CD4-positive, alpha-beta T cell treated with Interleukin-12 subunit alpha and Interleukin-12 subunit beta, for 1 hour (primary cell): Measurements from ENCODE around the gene DSCAML1.

Experiments
- DNase-seq: peaks from one replicate; pipeline ENCODE4 v3.0.0-alpha.2; 2020

Gene DSCAML1

GRCh38 chr11:117511483-117511930, 285.5 kb downstream of the DSCAML1 start:
- no peak for DNase-seq

GRCh38 chr11:117510646-117511045, 286.4 kb downstream of the DSCAML1 start:
- no peak for DNase-seq

GRCh38 chr11:117509543-117509942, 287.5 kb downstream of the DSCAML1 start:
- no peak for DNase-seq

GRCh38 chr11:117506971-117507370, 290.0 kb downstream of the DSCAML1 start:
- no peak for DNase-seq

DNA sequence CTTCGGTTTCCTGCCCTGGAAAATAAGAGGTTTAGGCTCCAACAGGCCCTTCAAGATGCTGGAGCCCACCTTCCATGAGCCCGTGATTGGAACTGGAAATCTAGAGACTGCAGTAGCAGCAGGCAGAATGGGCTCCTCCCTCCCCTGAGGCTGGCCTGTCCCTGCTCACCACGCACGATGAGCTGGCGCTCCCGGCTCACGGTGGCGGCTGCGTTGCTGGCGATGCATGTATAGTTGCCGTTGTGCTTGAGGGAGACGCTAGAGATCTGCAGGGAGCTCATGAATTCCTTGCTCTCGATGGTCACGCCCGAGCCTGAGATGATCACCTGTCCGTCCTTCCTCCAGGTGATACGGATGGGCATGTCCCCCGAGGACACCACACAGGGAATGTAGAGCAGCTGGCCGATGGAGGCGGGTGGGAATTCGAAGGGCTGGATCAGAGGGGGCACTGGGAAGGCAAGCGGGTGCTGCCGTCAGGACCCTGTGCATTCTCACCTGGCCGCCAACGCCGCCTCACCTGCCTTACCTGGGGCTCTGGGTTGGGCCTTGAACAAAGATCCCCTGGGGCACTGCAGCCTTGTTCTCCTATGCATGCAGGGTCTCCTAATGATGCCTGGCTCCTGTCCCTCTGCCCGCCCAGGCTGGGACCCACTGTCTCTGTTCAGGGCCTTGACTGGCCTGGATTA, 291.6 kb downstream of the DSCAML1 start:
- DNase-seq, result no peak

GRCh38 chr11:117502779-117503100, 294.3 kb downstream of the DSCAML1 start:
- DNase-seq, result no peak

GRCh38 chr11:117502015-117502778, 294.8 kb downstream of the DSCAML1 start:
- DNase-seq, result no peak

GRCh38 chr11:117501237-117501898, 295.6 kb downstream of the DSCAML1 start:
- no peak for DNase-seq

- DNase-seq, result no peak
Measured at GRCh38 chr11:117498791-117499190, 298.2 kb downstream of the DSCAML1 start.

DNA sequence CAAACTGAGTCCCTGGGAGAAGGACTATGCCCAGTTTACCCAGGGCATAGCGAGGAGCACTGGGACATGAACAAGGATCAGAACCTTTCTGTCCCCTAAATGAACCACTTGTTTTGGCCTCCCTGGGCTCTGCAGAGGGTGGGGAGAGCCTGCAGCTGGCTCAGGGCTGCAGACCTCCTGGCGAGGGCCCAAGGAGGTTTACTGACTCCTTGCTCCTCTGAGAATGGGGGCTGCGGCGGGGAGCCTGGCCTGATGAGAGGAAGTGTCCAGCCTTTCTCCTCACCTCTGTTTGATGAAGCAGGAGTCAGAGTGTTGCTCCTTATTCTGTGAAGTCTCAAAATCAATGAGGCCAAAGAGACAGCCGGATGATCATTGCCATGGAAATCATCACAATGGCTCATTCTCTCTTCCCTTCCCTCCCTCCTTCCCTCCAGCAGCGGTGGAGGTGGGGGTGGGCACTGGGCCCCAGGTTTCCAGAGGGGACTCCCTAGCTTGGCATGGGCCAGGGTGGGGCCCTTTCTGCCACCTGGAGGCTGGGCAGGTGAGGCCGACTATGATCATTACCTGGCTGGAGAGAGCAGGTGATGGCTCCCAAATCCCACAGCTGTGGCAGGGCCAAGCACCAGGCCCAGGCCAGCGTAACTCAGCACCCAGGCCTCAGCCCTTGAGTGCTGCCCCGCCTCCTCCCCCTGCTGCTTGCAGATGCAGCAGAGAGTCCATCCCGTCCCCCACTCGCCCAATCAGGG, 299.6 kb downstream of the DSCAML1 start:
- DNase-seq, result no peak

DNA sequence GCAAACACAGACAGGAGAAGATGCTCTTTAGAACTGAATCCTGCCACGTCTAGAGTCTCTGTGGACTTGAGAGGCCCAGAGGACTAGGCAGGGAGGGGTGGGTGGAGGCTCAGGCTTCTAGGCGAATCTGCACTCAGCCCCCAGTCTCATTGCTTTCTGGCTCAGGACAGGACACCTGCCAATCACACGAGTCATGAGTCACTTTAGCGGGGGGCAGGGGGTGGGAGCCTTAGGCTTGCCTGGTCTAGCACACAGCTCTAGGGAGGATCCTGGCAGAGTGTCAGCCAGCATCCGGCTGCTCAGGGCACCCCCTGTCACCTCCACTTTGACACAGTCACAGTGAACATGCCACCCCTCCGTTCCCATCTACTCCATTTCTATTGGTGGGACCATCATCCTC, 301.7 kb downstream of the DSCAML1 start:
- no peak for DNase-seq

- DNase-seq, result no peak
Measured at GRCh38 chr11:117492578-117493251, 304.3 kb downstream of the DSCAML1 start.

- DNase-seq, result no peak
Measured at GRCh38 chr11:117490911-117491310, 306.1 kb downstream of the DSCAML1 start.

DNA sequence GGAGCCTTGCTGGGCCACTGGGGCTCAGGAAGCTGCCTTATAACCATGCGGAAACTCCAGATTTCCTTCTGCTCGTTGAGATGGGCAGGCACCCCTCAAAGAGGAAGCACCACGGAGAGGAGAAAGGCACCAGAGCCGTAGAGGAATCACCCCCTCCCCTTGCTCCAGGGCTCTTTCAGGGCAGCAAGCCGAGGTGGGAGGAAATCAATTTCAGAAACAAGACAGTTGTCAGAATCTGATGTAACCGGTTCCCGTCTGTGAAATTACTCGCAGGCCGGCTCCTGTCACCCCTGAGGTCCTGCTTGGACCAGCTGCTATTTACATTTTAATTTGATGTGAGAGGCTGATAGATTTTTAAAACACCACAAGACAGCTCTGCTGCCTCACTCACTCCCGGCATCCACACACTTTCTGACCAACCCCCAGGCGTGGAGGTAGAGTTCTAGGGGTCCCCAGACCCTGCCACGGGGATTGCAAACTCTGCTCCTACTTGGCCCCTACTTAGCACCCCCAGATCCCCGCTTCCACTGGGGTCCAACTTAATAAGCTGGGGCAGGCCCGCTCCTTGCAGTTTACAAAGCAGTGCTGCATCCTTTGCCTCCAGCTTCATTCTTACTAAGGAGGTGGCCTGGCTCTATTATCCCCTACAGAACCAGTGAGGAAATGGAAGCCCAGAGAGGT, 306.9 kb downstream of the DSCAML1 start:
- DNase-seq, result no peak

DNA sequence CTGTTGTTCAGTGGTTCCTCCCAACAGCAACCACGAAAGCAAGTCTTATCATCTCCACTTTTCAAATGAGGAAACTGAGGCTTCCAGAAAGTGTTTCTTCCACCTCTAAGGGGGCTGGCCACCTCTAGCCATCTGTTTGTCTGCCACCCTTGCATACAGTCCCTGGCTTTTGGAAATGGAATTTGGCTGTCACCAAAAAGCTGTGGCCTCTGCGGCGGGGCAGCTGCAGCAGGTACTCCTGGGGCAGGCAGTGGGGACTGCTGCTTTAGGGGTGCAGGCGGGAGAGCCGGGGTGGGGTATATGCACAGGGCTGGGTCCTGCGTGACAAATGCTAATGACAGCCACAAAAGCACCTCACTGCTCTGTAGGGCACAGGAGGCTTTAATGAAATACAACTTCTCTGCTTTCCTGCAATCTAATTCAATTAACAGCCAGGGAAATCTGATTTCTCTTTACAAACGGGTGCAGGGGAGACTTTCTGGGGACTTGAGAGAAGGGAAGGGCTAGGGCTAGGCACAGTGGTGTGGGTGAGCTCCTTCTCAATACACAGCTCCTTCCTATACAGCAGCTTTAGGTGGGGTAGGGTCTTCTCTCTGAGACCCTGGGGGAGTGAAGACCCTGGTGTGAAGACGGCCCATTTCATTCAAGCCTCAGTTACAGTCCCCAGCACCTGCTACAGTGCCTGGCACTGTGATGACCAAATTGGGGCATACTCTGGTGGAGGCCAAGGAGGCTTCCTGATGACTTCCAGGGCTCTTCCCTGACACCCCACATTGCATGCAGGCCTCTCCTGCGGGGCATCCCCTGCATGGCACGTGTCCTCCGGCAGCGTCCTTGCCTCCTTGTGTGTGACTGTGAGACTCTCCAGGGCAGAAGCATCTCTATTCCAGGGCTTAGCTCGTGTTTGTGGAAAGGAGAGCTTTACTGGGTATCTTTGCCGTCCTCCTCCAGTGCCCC, 307.7 kb downstream of the DSCAML1 start:
- DNase-seq, result no peak

DNA sequence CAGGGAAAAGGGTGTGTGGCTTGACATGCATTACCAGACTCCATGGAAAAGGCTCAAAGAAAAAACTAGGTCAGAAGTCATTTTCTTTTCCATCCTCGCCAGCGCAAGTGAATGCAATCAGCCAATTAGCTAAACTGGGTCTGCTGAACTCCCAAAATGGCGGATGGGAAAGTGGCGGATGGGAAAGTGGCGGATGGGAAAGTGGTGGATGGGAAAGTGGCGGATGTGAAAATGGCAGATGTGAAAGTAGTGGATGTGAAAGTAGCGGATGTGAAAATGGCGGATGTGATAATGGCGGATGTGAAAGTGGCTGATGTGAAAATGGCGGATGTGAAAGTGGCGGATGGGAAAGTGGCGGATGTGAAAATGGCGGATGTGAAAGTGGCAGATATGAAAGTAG, 311.0 kb downstream of the DSCAML1 start:
- DNase-seq, result no peak

DNA sequence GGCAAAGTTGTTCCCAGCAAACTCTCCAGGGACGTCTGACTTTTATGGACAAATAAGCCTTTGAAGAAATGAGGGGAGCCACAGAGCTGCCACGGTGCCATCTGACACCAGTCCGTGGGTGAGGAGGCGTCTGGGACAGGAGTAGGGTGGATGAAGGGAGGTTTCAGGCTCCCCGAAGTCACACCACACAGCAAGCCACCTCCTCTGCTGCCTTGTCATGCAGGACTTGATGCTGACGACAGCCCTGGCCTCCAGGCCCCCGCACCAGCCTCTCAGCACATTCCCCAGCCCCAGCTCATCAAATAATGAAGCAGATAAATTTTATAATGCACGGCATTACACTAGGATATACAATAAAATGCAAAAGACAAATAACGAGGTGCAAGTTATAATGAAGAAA, 312.9 kb downstream of the DSCAML1 start:
- no peak for DNase-seq

GRCh38 chr11:117483372-117483771, 313.6 kb downstream of the DSCAML1 start:
- DNase-seq, result no peak

DNA sequence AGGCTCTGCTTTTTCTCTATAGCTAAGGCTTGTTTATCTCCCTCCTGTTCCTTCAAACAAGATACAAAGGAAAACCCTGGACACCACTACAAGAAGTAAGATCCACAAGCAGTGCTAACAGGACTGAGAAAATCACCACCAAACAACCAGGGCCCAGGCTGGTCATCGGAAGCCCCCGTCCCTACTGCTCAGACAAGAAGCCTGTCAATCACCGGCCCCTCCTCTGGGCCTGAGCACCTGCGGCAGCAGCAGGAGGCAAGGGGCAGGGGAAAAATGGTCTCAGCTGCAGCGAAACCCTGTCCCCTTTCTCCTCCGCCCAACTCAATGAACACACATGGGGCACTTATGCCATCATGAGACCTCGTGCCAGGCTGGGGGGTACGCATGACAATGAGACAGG, 314.1 kb downstream of the DSCAML1 start:
- DNase-seq, result no peak

DNA sequence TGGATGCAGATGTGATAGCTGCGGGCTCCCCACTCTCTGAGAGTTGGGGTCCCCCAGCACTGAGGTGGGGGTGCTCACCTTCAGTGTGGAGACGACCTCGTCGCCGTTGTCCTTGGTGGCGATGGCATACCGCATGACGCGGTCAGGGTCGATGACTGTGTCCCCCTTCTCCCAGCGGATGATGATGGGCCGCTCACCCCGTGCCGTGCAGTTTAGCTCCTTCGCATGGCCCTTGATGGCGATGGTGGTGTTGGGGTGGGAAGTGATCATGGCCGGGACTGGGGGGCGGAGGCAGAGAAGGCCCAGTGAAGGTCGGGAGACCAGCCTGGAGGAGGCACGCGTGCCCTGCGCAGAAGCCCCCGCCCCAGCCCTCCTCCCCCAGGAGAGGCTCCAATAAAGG, 315.1 kb downstream of the DSCAML1 start:
- no peak for DNase-seq

DNA sequence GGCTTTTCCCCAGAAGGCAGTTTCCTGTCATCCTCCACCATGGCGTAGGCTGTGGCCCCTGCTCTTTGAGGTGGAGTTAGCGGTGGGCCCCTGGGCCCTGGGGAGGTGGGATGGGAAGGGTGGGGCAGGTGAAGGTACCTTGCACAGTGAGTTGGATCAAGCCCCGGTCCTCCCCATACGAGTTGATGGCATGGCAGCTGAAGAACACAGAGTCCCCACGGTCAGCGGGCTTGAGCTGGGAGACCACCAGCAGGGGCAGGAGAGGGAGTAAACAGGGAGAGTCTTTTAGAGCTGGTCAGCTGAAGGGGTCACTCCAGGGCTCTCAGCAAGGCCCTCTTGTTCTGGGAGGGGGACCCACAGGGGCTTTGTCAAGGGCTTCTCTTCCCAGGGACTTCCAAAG, 316.0 kb downstream of the DSCAML1 start:
- no peak for DNase-seq
